DOHH2 (cell line): ENCODE data around the gene CCDC138.

Experiments
- EZH2phosphoT487 ChIP-seq: fragments of 200-600 bp; sonication (generic); IDR thresholded peaks from 2 replicates; pipeline ENCODE4 v1.6.1; 2017; ENCODE audit warnings: borderline replicate concordance, mild to moderate bottlenecking, antibody characterized with exemption, low read length, moderate library complexity, mixed read lengths
- TF ChIP-seq, protein P1 (sequence below): fragments of 200-600 bp; sonication (generic); IDR thresholded peaks from one replicate; pipeline ENCODE4 v1.5.1; 2014; ENCODE audit warnings: antibody characterized with exemption, mild to moderate bottlenecking, low read depth, low read length; ENCODE audit not compliant: poor library complexity, severe bottlenecking

GRCh38 chr2:108908713-108909070, 122.1 kb downstream of the CCDC138 start:
- TF ChIP-seq, protein P1, sequence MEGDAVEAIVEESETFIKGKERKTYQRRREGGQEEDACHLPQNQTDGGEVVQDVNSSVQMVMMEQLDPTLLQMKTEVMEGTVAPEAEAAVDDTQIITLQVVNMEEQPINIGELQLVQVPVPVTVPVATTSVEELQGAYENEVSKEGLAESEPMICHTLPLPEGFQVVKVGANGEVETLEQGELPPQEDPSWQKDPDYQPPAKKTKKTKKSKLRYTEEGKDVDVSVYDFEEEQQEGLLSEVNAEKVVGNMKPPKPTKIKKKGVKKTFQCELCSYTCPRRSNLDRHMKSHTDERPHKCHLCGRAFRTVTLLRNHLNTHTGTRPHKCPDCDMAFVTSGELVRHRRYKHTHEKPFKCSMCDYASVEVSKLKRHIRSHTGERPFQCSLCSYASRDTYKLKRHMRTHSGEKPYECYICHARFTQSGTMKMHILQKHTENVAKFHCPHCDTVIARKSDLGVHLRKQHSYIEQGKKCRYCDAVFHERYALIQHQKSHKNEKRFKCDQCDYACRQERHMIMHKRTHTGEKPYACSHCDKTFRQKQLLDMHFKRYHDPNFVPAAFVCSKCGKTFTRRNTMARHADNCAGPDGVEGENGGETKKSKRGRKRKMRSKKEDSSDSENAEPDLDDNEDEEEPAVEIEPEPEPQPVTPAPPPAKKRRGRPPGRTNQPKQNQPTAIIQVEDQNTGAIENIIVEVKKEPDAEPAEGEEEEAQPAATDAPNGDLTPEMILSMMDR = no peak
- TF ChIP-seq EZH2phosphoT487 = no peak
